ENCODE measurements around the gene SORT1. TPM values are rescaled to one million over a fixed set of nuclear protein-coding genes. Genes with fewer than 3 reads are reported as not detected.

Gene SORT1
- total RNA-seq, 1 experiment from 2014 or later, result 47.9 TPM

- Histone ChIP-seq H3K4ac (ENCODE audit: low read depth, low read length) (no peak overlapping the region), H2AK5ac (ENCODE audit: insufficient read length, low read length) (no peak overlapping the region), H3K27ac (ENCODE audit: insufficient read length, low read depth, low read length) (peak overlapping the region; percentile 2), H4K91ac (ENCODE audit: insufficient read length, low read depth, low read length) (no peak overlapping the region), H2AFZ (ENCODE audit: low read length) (no peak overlapping the region), H3K79me2 (ENCODE audit: insufficient read depth, low read length) (peaks cover 18% of the 10 kb centered on the region; the same call in 1 of the 2 replicates), H3K4me1 (ENCODE audit: insufficient read depth, low read length) (no peaks in the 10 kb centered on the region; the same call in 1 of the 2 replicates), H3K56ac (ENCODE audit: insufficient read length, low read depth, low read length) (no peak overlapping the region), H2BK120ac (ENCODE audit: low read depth, low read length, poor library complexity, severe bottlenecking) (no peak overlapping the region), H3K9ac (ENCODE audit: extremely low read depth, insufficient read length, low read length) (peak overlapping the region; percentile 73), H2BK12ac (ENCODE audit: insufficient read length, low read depth, low read length) (no peak overlapping the region), H3K4me2 (ENCODE audit: insufficient read depth, insufficient read length, low read length) (peak overlapping the region; percentile 75), H4K5ac (ENCODE audit: insufficient read length, low read depth, low read length) (no peak overlapping the region), H3T11ph (ENCODE audit: low read length) (no peak overlapping the region), H3K14ac (ENCODE audit: insufficient read depth, low read length) (peak overlapping the region; percentile 70), H3K18ac (ENCODE audit: insufficient read length, low read depth, low read length) (peak overlapping the region; percentile 61), H4K8ac (replicated peaks; ENCODE audit: insufficient read length, low read depth, low read length) (no peak overlapping the region), H3K27me3 (ENCODE audit: insufficient read depth, low read length) (no peaks in the 10 kb centered on the region), H3K9me3 (ENCODE audit: control insufficient read depth, low read depth, low read length) (no peaks in the 10 kb centered on the region), H2BK5ac (ENCODE audit: insufficient read length, low read length) (no peak overlapping the region), H3K79me1 (ENCODE audit: insufficient read depth, low read depth, low read length, poor library complexity, severe bottlenecking) (no peaks in the 10 kb centered on the region), H3K23me2 (ENCODE audit: insufficient read length, low read depth, low read length, poor library complexity, severe bottlenecking) (peaks cover 2% of the 10 kb centered on the region), H2BK15ac (ENCODE audit: low read depth, low read length) (no peak overlapping the region), H3K23ac (ENCODE audit: insufficient read length, low read depth, low read length) (no peak overlapping the region), H2BK20ac (ENCODE audit: low read depth, low read length, poor library complexity, severe bottlenecking) (no peak overlapping the region), H4K20me1 (ENCODE audit: control insufficient read depth, insufficient read depth, insufficient read length) (no peaks in the 10 kb centered on the region)
- H3K27ac Mint-ChIP-seq, result peak overlapping the region; percentile 92 to 97 (median 95); a peak in 6 of 7 replicates
- WGBS (ENCODE audit: extremely low coverage, insufficient read length, low lambda C conversion rate), result no CpG with 5 or more reads among the region's 32 CpGs
- no peak for DNase-seq
- no peak for TF ChIP-seq CTCF (conservative IDR thresholded peaks at IDR 0.05)
- peaks cover 5 to 16% (median 11%) of the 10 kb centered on the region in 3 experiments; a peak in 5 of 7 replicates for H3K36me3 Mint-ChIP-seq (ENCODE audit: insufficient read depth in 1 of 3, low read depth in 3 of 3)
- H3K4me1 Mint-ChIP-seq, result peaks cover 18 to 21% of the 10 kb centered on the region in 2 experiments
- no peaks in the 10 kb centered on the region for H3K27me3 Mint-ChIP-seq (ENCODE audit: low read depth)
- H3K4me3 Mint-ChIP-seq, result peak overlapping the region; percentile 93 to 96
- no peaks in the 10 kb centered on the region for H3K9me3 Mint-ChIP-seq
Observed at GRCh38 chr1:109425391-109426280, 27.9 kb upstream of the SORT1 start.
